ENCODE data around the gene HAUS3. TPM values are rescaled to one million over a fixed set of nuclear protein-coding genes. Genes with fewer than 3 reads are reported as not detected.

Gene HAUS3
- total and polyA plus RNA-seq, 2 of the 13 experiments (the other 11 are each of a cell fraction or from before 2014, with no cell fraction given) = 3.9 to 12.6 TPM

GRCh38 chr4:2222838-2223237 is 19.1 kb downstream of the HAUS3 start:
- ChIA-PET POLR2A (no interaction called here), CTCF (ENCODE audit: low intra/inter-chr PET ratio, low total read pairs) (no interaction called here)
- Histone ChIP-seq H3K9me3 (ENCODE audit: low read length) (no peaks in the 10 kb centered on the region), H3K27me3 (ENCODE audit: control insufficient read depth in 1 of 2, insufficient read depth in 2 of 2, low read length in 2 of 2) (no peaks in the 10 kb centered on the region), H3K27ac (ENCODE audit: extremely low read length, insufficient read depth, low read length) (no peak overlapping the region), H3K79me2 (ENCODE audit: insufficient read depth, low read length) (no peaks in the 10 kb centered on the region), H3K4me3 (replicated peaks in 1 of 3; ENCODE audit: insufficient read depth in 1 of 3, low read depth in 2 of 3, low read length in 3 of 3) (no peak overlapping the region), H3K36me3 (replicated peaks in 1 of 2; ENCODE audit: control insufficient read depth in 1 of 2, insufficient read depth in 2 of 2, low read length in 2 of 2) (no peaks in the 10 kb centered on the region; a peak in 1 of 5 replicates), H3K4me1 (ENCODE audit: insufficient read depth, low read length) (peaks cover 9% of the 10 kb centered on the region), H3K9ac (ENCODE audit: insufficient read depth, low read depth, low read length) (no peak overlapping the region), H4K20me1 (ENCODE audit: insufficient read depth, low read length) (no peaks in the 10 kb centered on the region), H3K4me2 (ENCODE audit: low read depth, low read length) (no peak overlapping the region), H2AFZ (ENCODE audit: low read length) (no peak overlapping the region)
- BruUV-seq (replicated peaks) = no TSS peak
- FAIRE-seq (no peak), DNase-seq (ENCODE audit: low spot score) (no peak), ATAC-seq (no peak)
- in situ Hi-C loops (cut with HindIII; ENCODE audit: extremely low pct_ligation_motif_present, low pct_unique_long_range_greater_than_20kb) (no loop called here), intact Hi-C loops (cut with micrococcal nuclease; ENCODE audit: unreplicated experiment) (no loop called here)
- no peak for TF ChIP-seq RNF219 (CRISPR knock-in tag; IDR thresholded peaks at IDR 0.05)
- no peak for TF ChIP-seq PHF5A (CRISPR knock-in tag; IDR thresholded peaks at IDR 0.05; ENCODE audit: low read depth, unreplicated experiment)
- TF ChIP-seq CENPBD1 (CRISPR knock-in tag; IDR thresholded peaks at IDR 0.05; ENCODE audit: borderline replicate concordance, low read depth) = no peak
- peak; percentile 81 for TF ChIP-seq ATF7 (IDR thresholded peaks at IDR 0.05)
- TF ChIP-seq ATF7 (CRISPR knock-in tag; IDR thresholded peaks at IDR 0.05) = no peak
- no peak for TF ChIP-seq CEBPG (CRISPR knock-in tag; IDR thresholded peaks at IDR 0.05)
- TF ChIP-seq RAD51 (IDR thresholded peaks at IDR 0.05; ENCODE audit: borderline replicate concordance) = no peak
- TF ChIP-seq YY1 (IDR thresholded peaks at IDR 0.05; ENCODE audit: insufficient read depth, insufficient replicate concordance, low read depth, low read length) = no peak
- TF ChIP-seq SPEN (CRISPR knock-in tag; IDR thresholded peaks at IDR 0.05; ENCODE audit: low read depth) = no peak
- WGBS (ENCODE audit: low lambda C conversion rate) = 95% methylated on average over 2 of the region's 2 CpGs

Measured in HepG2 (cell line).